HCT116 (cell line): Measurements from ENCODE around the gene EMC1. TPM values are rescaled to one million over a fixed set of nuclear protein-coding genes. Genes with fewer than 3 reads are reported as not detected.
"Not testable (repeated sequence)": the region's sequence is repeated elsewhere in the genome, so short reads cannot be mapped to it uniquely, and the experiment has no call there.

ENCODE experiments used
- ATAC-seq: fragments of 200-7000 bp; cut with Tn5 transposase; 2 replicates; pipeline ENCODE4 v1.9.1; 2020; ENCODE audit warnings: mild to moderate bottlenecking, moderate library complexity
- BruUV-seq: library from RNA; stranded (reverse); fragments of 400-500 nt; replicated peaks from 2 replicates; lab custom pipeline; 2021; lab: Mats Ljungman, UMichigan
- CTCF ChIA-PET: fragments of 300-600 bp; sonication (Branson Sonifier 250); formaldehyde crosslinking; loops from one replicate; lab custom pipeline; 2021; ENCODE audit warnings: antibody characterized with exemption; lab: Charles Lee
- POLR2A ChIA-PET: fragments of 300-600, 350-600 bp; sonication (Branson Sonifier 250); formaldehyde crosslinking; loops from one replicate; lab custom pipeline; 2021; ENCODE audit warnings: antibody characterized with exemption; lab: Charles Lee
- RAD21 ChIA-PET, 2 experiments: fragments of 300-600 bp; sonication (Branson Sonifier 250); formaldehyde crosslinking; loops; one replicate each; lab custom pipeline; 2023; ENCODE audit warnings: low total read pairs in 2 of 2; ENCODE audit not compliant: uncharacterized antibody in 2 of 2, unreplicated experiment in 2 of 2, low non-redundant PET in 1 of 2; lab: Charles Lee
- DNase-seq: peaks from one replicate; pipeline ENCODE4 v3.0.0-alpha.2; 2010; ENCODE audit warnings: low read depth, low spot score
- H2AFZ ChIP-seq: fragments of 200-600 bp; shearing (Covaris generic), sonication (generic); 2 replicates; pipeline ENCODE4 v1.6.1; 2017; ENCODE audit warnings: low read depth, mixed run types, mixed read lengths, antibody characterized with exemption, low read length; ENCODE audit not compliant: poor library complexity, severe bottlenecking
- H3K27ac ChIP-seq: 2 replicates; pipeline ENCODE4 v1.5.1; 2012; ENCODE audit warnings: low read depth, low read length
- H3K27me3 ChIP-seq: fragments of 200-600 bp; sonication (generic); 2 replicates; pipeline ENCODE4 v1.6.1; 2016; ENCODE audit warnings: mixed run types, low read length, mixed read lengths; ENCODE audit not compliant: insufficient read depth
- H3K36me3 ChIP-seq, 2 experiments: fragments of 200-500 bp in 1 of 2; fragments of 200-600 bp in 1 of 2; sonication (Bioruptor generic) in 1 of 2; sonication (generic) in 1 of 2; 2 replicates each; pipeline versions ENCODE4 v1.5.1 to v1.6.1; 2014 to 2016; ENCODE audit warnings: low read length in 2 of 2, inconsistent platforms in 1 of 2, mixed read lengths in 1 of 2, mixed run types in 1 of 2; ENCODE audit not compliant: insufficient read depth in 2 of 2, control insufficient read depth in 1 of 2
- H3K4me1 ChIP-seq, 2 experiments: fragments of 200-600 bp in 1 of 2; sonication (generic) in 1 of 2; 2 replicates each; pipeline versions ENCODE4 v1.5.1 to v1.6.1; 2012 to 2017; ENCODE audit warnings: low read length in 2 of 2, inconsistent platforms in 1 of 2, mild to moderate bottlenecking in 1 of 2, mixed read lengths in 1 of 2, mixed run types in 1 of 2, moderate library complexity in 1 of 2; ENCODE audit not compliant: insufficient read depth in 2 of 2, control insufficient read depth in 1 of 2
- H3K4me2 ChIP-seq: fragments of 200-600 bp; sonication (generic); 2 replicates; pipeline ENCODE4 v1.6.1; 2017; ENCODE audit warnings: mixed run types, low read length, mixed read lengths
- H3K4me3 ChIP-seq, 2 experiments: fragments of 200-600 bp in 1 of 2; sonication (generic) in 1 of 2; replicated peaks in 1 of 2; 2 replicates each; pipeline ENCODE4 v1.5.1; 2011 to 2016; ENCODE audit warnings: low read length in 2 of 2, control low read depth in 1 of 2, low read depth in 1 of 2, mild to moderate bottlenecking in 1 of 2, mixed read lengths in 1 of 2, mixed run types in 1 of 2
- H3K79me2 ChIP-seq: fragments of 200-600 bp; sonication (generic); 2 replicates; pipeline ENCODE4 v1.6.1; 2017; ENCODE audit warnings: mild to moderate bottlenecking, mixed run types, low read length, moderate library complexity, mixed read lengths; ENCODE audit not compliant: insufficient read depth
- H3K9ac ChIP-seq: fragments of 200-600 bp; sonication (generic); 2 replicates; pipeline ENCODE4 v1.6.1; 2016; ENCODE audit warnings: low read length, mixed read lengths
- H3K9me2 ChIP-seq: fragments of 200-600 bp; sonication (generic), shearing (Covaris generic); 2 replicates; pipeline ENCODE4 v1.6.1; 2017; ENCODE audit warnings: mixed run types, mild to moderate bottlenecking, moderate library complexity; ENCODE audit not compliant: insufficient read depth
- H3K9me3 ChIP-seq, 2 experiments: fragments of 200-500 bp in 1 of 2; fragments of 200-600 bp in 1 of 2; sonication (Bioruptor generic) in 1 of 2; sonication (generic) in 1 of 2; 2 replicates each; pipeline ENCODE4 v1.6.1; 2014 to 2017; ENCODE audit warnings: low read length in 2 of 2, mixed read lengths in 2 of 2, inconsistent platforms in 1 of 2, low read depth in 1 of 2, mild to moderate bottlenecking in 1 of 2, mixed run types in 1 of 2, moderate library complexity in 1 of 2; ENCODE audit not compliant: control insufficient read depth in 1 of 2, insufficient read depth in 1 of 2
- H4K20me1 ChIP-seq: fragments of 200-600 bp; sonication (generic), shearing (Covaris generic); 2 replicates; pipeline ENCODE4 v1.6.1; 2017; ENCODE audit warnings: mixed run types, mild to moderate bottlenecking, moderate library complexity; ENCODE audit not compliant: insufficient read depth
- CBX3 ChIP-seq: IDR thresholded peaks from 2 replicates; pipeline ENCODE4 v1.6.1; 2012; ENCODE audit warnings: low read depth
- CEBPB ChIP-seq: IDR thresholded peaks from 2 replicates; pipeline ENCODE4 v1.6.1; 2012; ENCODE audit warnings: low read depth
- CTCF ChIP-seq, 3 experiments: fragments of 200-600 bp in 1 of 3; sonication (generic) in 1 of 3; IDR thresholded peaks in 2 of 3; conservative IDR thresholded peaks in 1 of 3; 2 replicates each; pipeline ENCODE4 v1.5.1; 2012 to 2017; ENCODE audit warnings: low read depth in 2 of 3, low read length in 2 of 3, antibody characterized with exemption in 1 of 3, borderline replicate concordance in 1 of 3, control low read depth in 1 of 3, mild to moderate bottlenecking in 1 of 3, mixed read lengths in 1 of 3, mixed run types in 1 of 3, moderate library complexity in 1 of 3; ENCODE audit not compliant: insufficient read depth in 1 of 3
- EGR1 ChIP-seq: IDR thresholded peaks from 2 replicates; pipeline ENCODE4 v1.6.1; 2012; ENCODE audit warnings: low read depth
- EZH2 ChIP-seq: fragments of 200-600 bp; sonication (generic); IDR thresholded peaks from 2 replicates; pipeline ENCODE4 v1.6.1; 2017; ENCODE audit warnings: antibody characterized with exemption, mixed run types
- POLR2A ChIP-seq: IDR thresholded peaks from 2 replicates; pipeline ENCODE4 v1.7.0; 2011; ENCODE audit warnings: borderline replicate concordance; ENCODE audit not compliant: insufficient read depth, insufficient read length; ENCODE audit errors: extremely low read depth
- RAD21 ChIP-seq: IDR thresholded peaks from 2 replicates; pipeline ENCODE4 v1.6.1; 2012; ENCODE audit warnings: low read depth, mild to moderate bottlenecking
- REST ChIP-seq: IDR thresholded peaks from 2 replicates; pipeline ENCODE4 v1.6.1; 2012; ENCODE audit warnings: low read depth
- SRF ChIP-seq: IDR thresholded peaks from 2 replicates; pipeline ENCODE4 v1.6.1; 2012; ENCODE audit warnings: low read depth
- YY1 ChIP-seq: IDR thresholded peaks from 2 replicates; pipeline ENCODE4 v1.6.1; 2011; ENCODE audit warnings: low read length, low read depth, moderate library complexity, mild to moderate bottlenecking; ENCODE audit not compliant: insufficient replicate concordance; ENCODE audit errors: extremely low read depth
- intact Hi-C: fragments of 100-400 bp; cut with micrococcal nuclease; formaldehyde crosslinking; loops from 2 replicates; pipeline ENCODE4 v1.10.0; 2022
- total RNA-seq: library from RNA; stranded (reverse); gene quantifications from one replicate; pipeline ENCODE4 v1.2.1, GENCODE V29; 2021; ENCODE audit not compliant: unreplicated experiment

EMC1 gene
- total RNA-seq, 1 experiment from 2014 or later, result 66.6 TPM

- intact Hi-C loops, result not testable (repeated sequence)
Measured at GRCh38 chr1:19269427-19270342, 18.4 kb upstream of the EMC1 start.

GRCh38 chr1:19268445-19268844 is 17.1 kb upstream of the EMC1 start:
- Histone ChIP-seq H4K20me1 (no peaks in the 10 kb centered on the region), H3K79me2 (no peaks in the 10 kb centered on the region), H3K36me3 (no peaks in the 10 kb centered on the region), H3K4me1 (no peaks in the 10 kb centered on the region), H3K27ac (no peak overlapping the region), H3K9ac (no peak overlapping the region), H2AFZ (no peak overlapping the region), H3K9me3 (no peaks in the 10 kb centered on the region), H3K4me3 (no peak overlapping the region), H3K4me2 (no peak overlapping the region), H3K9me2 (no peaks in the 10 kb centered on the region), H3K27me3 (no peaks in the 10 kb centered on the region)
- POLR2A ChIA-PET, result no interaction called here
- TF ChIP-seq SRF (no peak), EZH2 (no peak), YY1 (no peak), POLR2A (no peak), CTCF (IDR thresholded peaks at IDR 0.05 in 2 of 3, conservative IDR thresholded peaks at IDR 0.05 in 1 of 3; ENCODE audit: borderline replicate concordance in 1 of 3, insufficient read depth in 1 of 3, low read depth in 2 of 3, low read length in 2 of 3) (no peak), CBX3 (no peak), EGR1 (no peak), RAD21 (no peak), CEBPB (no peak), REST (no peak)
- RAD21 ChIA-PET, result no interaction called here
- BruUV-seq, result no TSS peak
- ATAC-seq (no peak), DNase-seq (no peak)
- CTCF ChIA-PET, result no interaction called here
- intact Hi-C loops, result no loop called here

More at GRCh38 chr1:19269427-19270342, 18.4 kb upstream of the EMC1 start:
- H3K4me2 ChIP-seq, H3K27me3 ChIP-seq, H3K27ac ChIP-seq, H3K36me3 ChIP-seq, RAD21 ChIA-PET, H3K9ac ChIP-seq, H4K20me1 ChIP-seq, H3K79me2 ChIP-seq, H3K9me3 ChIP-seq, H2AFZ ChIP-seq, BruUV-seq, POLR2A ChIA-PET, H3K4me3 ChIP-seq, ATAC-seq, H3K9me2 ChIP-seq, H3K4me1 ChIP-seq, DNase-seq: not testable (repeated sequence)
- CTCF ChIA-PET, result interaction anchor here (0.6 kb wide), 1 partner anchor 15 kb away, joined by 3 read pairs; no protein-coding TSS in a partner anchor
